DND-41 (cell line): ENCODE measurements around the gene RENBP.
A peak's percentile ranks its signal among the peaks of the same experiment; 100 is the strongest.

Experiments used
- ATAC-seq: fragments of 200-7000 bp; cut with Tn5 transposase; 3 replicates; pipeline ENCODE4 v1.9.1; 2021; ENCODE audit warnings: low read depth; ENCODE audit not compliant: insufficient read depth
- DNase-seq: peaks from one replicate; pipeline ENCODE4 v3.0.0-alpha.2; 2020
- H2AFZ ChIP-seq: 2 replicates; pipeline ENCODE4 v1.6.0; 2012; ENCODE audit warnings: low read depth, low read length
- H3K27ac ChIP-seq: 2 replicates; pipeline ENCODE4 v1.5.1; 2012; ENCODE audit warnings: low read length, inconsistent platforms
- H3K27me3 ChIP-seq: fragments of 200-600 bp; sonication (generic); 2 replicates; pipeline ENCODE4 v1.6.0; 2012; ENCODE audit warnings: low read length, mild to moderate bottlenecking, inconsistent platforms; ENCODE audit not compliant: insufficient read depth, poor library complexity
- H3K36me3 ChIP-seq: 2 replicates; pipeline ENCODE4 v1.5.1; 2012; ENCODE audit warnings: low read length, inconsistent platforms; ENCODE audit not compliant: insufficient read depth
- H3K4me1 ChIP-seq: 2 replicates; pipeline ENCODE4 v1.5.1; 2012; ENCODE audit warnings: mild to moderate bottlenecking, low read length; ENCODE audit not compliant: insufficient read depth
- H3K4me2 ChIP-seq: 2 replicates; pipeline ENCODE4 v1.6.0; 2012; ENCODE audit warnings: mild to moderate bottlenecking, moderate library complexity, low read length, inconsistent platforms; ENCODE audit not compliant: insufficient read depth
- H3K4me3 ChIP-seq, 2 experiments: fragments of 200-600 bp in 1 of 2; shearing (Covaris generic) in 1 of 2; 2 replicates each; pipeline ENCODE4 v1.5.1; 2012 to 2016; ENCODE audit warnings: inconsistent platforms in 2 of 2, low read length in 2 of 2, mild to moderate bottlenecking in 2 of 2, low read depth in 1 of 2, moderate library complexity in 1 of 2
- H3K79me2 ChIP-seq: 2 replicates; pipeline ENCODE4 v1.6.0; 2012; ENCODE audit warnings: low read length, inconsistent platforms; ENCODE audit not compliant: insufficient read depth
- H3K9ac ChIP-seq: 2 replicates; pipeline ENCODE4 v1.6.0; 2012; ENCODE audit warnings: low read depth, mild to moderate bottlenecking, inconsistent platforms, low read length, moderate library complexity
- H3K9me3 ChIP-seq: 2 replicates; pipeline ENCODE4 v1.5.1; 2012; ENCODE audit warnings: low read length, moderate library complexity, mild to moderate bottlenecking, inconsistent platforms; ENCODE audit not compliant: insufficient read depth, severe bottlenecking
- H4K20me1 ChIP-seq: 2 replicates; pipeline ENCODE4 v1.6.0; 2012; ENCODE audit warnings: low read length; ENCODE audit not compliant: insufficient read depth
- EZH2 ChIP-seq: IDR thresholded peaks from 3 replicates; pipeline ENCODE4 v1.6.1; 2012; ENCODE audit warnings: borderline replicate concordance, low read depth, mild to moderate bottlenecking, moderate library complexity, low read length, inconsistent platforms; ENCODE audit not compliant: severe bottlenecking
- TF ChIP-seq, protein P1 (sequence below): IDR thresholded peaks from 2 replicates; pipeline ENCODE4 v1.5.1; 2012; ENCODE audit warnings: borderline replicate concordance, low read length, moderate library complexity, mild to moderate bottlenecking; ENCODE audit not compliant: poor library complexity, severe bottlenecking; ENCODE audit errors: extremely low read depth

The RENBP gene

GRCh38 chrX:153969904-153970356 lies 25.5 kb upstream of the RENBP start:
- TF ChIP-seq, protein P1, sequence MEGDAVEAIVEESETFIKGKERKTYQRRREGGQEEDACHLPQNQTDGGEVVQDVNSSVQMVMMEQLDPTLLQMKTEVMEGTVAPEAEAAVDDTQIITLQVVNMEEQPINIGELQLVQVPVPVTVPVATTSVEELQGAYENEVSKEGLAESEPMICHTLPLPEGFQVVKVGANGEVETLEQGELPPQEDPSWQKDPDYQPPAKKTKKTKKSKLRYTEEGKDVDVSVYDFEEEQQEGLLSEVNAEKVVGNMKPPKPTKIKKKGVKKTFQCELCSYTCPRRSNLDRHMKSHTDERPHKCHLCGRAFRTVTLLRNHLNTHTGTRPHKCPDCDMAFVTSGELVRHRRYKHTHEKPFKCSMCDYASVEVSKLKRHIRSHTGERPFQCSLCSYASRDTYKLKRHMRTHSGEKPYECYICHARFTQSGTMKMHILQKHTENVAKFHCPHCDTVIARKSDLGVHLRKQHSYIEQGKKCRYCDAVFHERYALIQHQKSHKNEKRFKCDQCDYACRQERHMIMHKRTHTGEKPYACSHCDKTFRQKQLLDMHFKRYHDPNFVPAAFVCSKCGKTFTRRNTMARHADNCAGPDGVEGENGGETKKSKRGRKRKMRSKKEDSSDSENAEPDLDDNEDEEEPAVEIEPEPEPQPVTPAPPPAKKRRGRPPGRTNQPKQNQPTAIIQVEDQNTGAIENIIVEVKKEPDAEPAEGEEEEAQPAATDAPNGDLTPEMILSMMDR = no peak
- TF ChIP-seq EZH2 = no peak
- no peak for DNase-seq
- H3K79me2 ChIP-seq = peaks cover 85% of the 10 kb centered on the region
- H3K36me3 ChIP-seq = peaks cover 48% of the 10 kb centered on the region
- H3K9ac ChIP-seq = peak overlapping the region; percentile 99
- H4K20me1 ChIP-seq = peaks cover 49% of the 10 kb centered on the region
- H3K27ac ChIP-seq = peak overlapping the region; percentile 96
- 0 out of 3 replicates have a peak, but pooled peaks have one; percentile 3 for ATAC-seq
- H2AFZ ChIP-seq = no peak overlapping the region
- H3K4me1 ChIP-seq = peaks cover 51% of the 10 kb centered on the region
- peak overlapping the region; percentile 67 for H3K4me2 ChIP-seq
- no peaks in the 10 kb centered on the region for H3K9me3 ChIP-seq
- no peaks in the 10 kb centered on the region for H3K27me3 ChIP-seq
- peak overlapping the region; percentile 57 to 90 for H3K4me3 ChIP-seq

- no peak for TF ChIP-seq EZH2
- TF ChIP-seq, protein P1 = peak; percentile 8
- Histone ChIP-seq H3K36me3 (peaks cover 54% of the 10 kb centered on the region), H4K20me1 (peaks cover 55% of the 10 kb centered on the region), H3K4me3 (peak overlapping the region; percentile 57 to 90), H3K27ac (peak overlapping the region; percentile 96), H2AFZ (no peak overlapping the region), H3K4me1 (peaks cover 45% of the 10 kb centered on the region), H3K9me3 (no peaks in the 10 kb centered on the region), H3K79me2 (peaks cover 85% of the 10 kb centered on the region), H3K27me3 (no peaks in the 10 kb centered on the region), H3K9ac (peak overlapping the region; percentile 99), H3K4me2 (peak overlapping the region; percentile 67)
- ATAC-seq = no peak
- DNase-seq = no peak
Observed at GRCh38 chrX:153969125-153969903, 24.9 kb upstream of the RENBP start.

DNA sequence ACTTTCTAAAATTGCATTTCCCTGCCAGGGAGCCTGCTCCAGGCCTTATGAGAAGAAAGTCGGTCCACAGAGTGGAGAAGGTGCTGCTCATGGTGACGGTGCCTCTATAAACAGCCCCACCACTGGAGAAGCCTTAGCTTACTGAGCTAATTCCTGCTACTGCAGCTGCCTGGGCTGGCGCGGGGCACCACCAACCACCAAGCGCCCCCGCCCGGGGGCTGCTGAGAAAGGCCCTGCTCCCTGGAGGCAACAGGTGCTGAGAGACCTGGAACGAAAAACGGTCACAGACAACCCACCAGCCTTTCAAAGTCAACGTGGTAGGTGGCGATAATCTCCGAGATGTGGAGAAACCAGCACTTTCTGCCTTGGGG lies 24.3 kb upstream of the RENBP start:
- peak overlapping the region; percentile 67 for H3K4me2 ChIP-seq
- peak overlapping the region; percentile 96 for H3K27ac ChIP-seq
- peak overlapping the region; percentile 99 for H3K9ac ChIP-seq
- no peaks in the 10 kb centered on the region for H3K9me3 ChIP-seq
- peak; percentile 50 for ATAC-seq
- peak overlapping the region; percentile 57 to 90; a peak in 3 of 4 replicates for H3K4me3 ChIP-seq
- peak; percentile 87 for DNase-seq
- peaks cover 61% of the 10 kb centered on the region for H4K20me1 ChIP-seq
- peaks cover 85% of the 10 kb centered on the region for H3K79me2 ChIP-seq
- no peak overlapping the region for H2AFZ ChIP-seq
- H3K36me3 ChIP-seq = peaks cover 60% of the 10 kb centered on the region
- TF ChIP-seq EZH2 = no peak
- TF ChIP-seq, protein P1 = peak; percentile 52
- no peaks in the 10 kb centered on the region for H3K27me3 ChIP-seq
- peaks cover 39% of the 10 kb centered on the region for H3K4me1 ChIP-seq
